ENCODE data around the gene RECK.
"Not testable (repeated sequence)": the region's sequence is repeated elsewhere in the genome, so short reads cannot be mapped to it uniquely, and the experiment has no call there.

Gene RECK

GRCh38 chr9:36158917-36159316, 122.2 kb downstream of the RECK start:
- DNase-seq (ENCODE audit: low spot score), result no peak

- not testable (repeated sequence) for DNase-seq (ENCODE audit: low spot score)
These were observed 122.8 kb downstream of the RECK start for GRCh38 chr9:36159509-36159908.

- not testable (repeated sequence) for DNase-seq (ENCODE audit: low spot score)
These were observed 123.4 kb downstream of the RECK start for GRCh38 chr9:36160126-36160525.

- DNase-seq (ENCODE audit: low spot score), result no peak
These were observed 124.5 kb downstream of the RECK start for GRCh38 chr9:36161187-36161586.

GRCh38 chr9:36162211-36162738, 125.6 kb downstream of the RECK start:
- no peak for DNase-seq (ENCODE audit: low spot score)

GRCh38 chr9:36163049-36163785, 126.5 kb downstream of the RECK start:
- no peak for DNase-seq (ENCODE audit: low spot score)

GRCh38 chr9:36163786-36164170, 127.1 kb downstream of the RECK start:
- DNase-seq (ENCODE audit: low spot score), result no peak

GRCh38 chr9:36164372-36164771, 127.7 kb downstream of the RECK start:
- no peak for DNase-seq (ENCODE audit: low spot score)

GRCh38 chr9:36164989-36165388, 128.3 kb downstream of the RECK start:
- DNase-seq (ENCODE audit: low spot score), result no peak

- no peak for DNase-seq (ENCODE audit: low spot score)
These were observed 129.1 kb downstream of the RECK start for GRCh38 chr9:36165826-36166167.

GRCh38 chr9:36166168-36166927, 129.6 kb downstream of the RECK start:
- peak; percentile 56 for DNase-seq (ENCODE audit: low spot score)

- DNase-seq (ENCODE audit: low spot score), result no peak
These were observed 132.5 kb downstream of the RECK start, which contains the start of gene CCIN for GRCh38 chr9:36169166-36169565. Gene CCIN (plus strand): TSS chr9:36169388. CDS start chr9:36169503, 115 bp downstream.

- no peak for DNase-seq (ENCODE audit: low spot score)
These were observed 133.0 kb downstream of the RECK start for GRCh38 chr9:36169708-36170107.

GRCh38 chr9:36170531-36170930, 133.8 kb downstream of the RECK start:
- DNase-seq (ENCODE audit: low spot score), result no peak

GRCh38 chr9:36173861-36174260, 137.1 kb downstream of the RECK start:
- DNase-seq (ENCODE audit: low spot score), result no peak

Data from pons (tissue), 1 donor.